ENCODE results near the gene ITGAX.

DNA sequence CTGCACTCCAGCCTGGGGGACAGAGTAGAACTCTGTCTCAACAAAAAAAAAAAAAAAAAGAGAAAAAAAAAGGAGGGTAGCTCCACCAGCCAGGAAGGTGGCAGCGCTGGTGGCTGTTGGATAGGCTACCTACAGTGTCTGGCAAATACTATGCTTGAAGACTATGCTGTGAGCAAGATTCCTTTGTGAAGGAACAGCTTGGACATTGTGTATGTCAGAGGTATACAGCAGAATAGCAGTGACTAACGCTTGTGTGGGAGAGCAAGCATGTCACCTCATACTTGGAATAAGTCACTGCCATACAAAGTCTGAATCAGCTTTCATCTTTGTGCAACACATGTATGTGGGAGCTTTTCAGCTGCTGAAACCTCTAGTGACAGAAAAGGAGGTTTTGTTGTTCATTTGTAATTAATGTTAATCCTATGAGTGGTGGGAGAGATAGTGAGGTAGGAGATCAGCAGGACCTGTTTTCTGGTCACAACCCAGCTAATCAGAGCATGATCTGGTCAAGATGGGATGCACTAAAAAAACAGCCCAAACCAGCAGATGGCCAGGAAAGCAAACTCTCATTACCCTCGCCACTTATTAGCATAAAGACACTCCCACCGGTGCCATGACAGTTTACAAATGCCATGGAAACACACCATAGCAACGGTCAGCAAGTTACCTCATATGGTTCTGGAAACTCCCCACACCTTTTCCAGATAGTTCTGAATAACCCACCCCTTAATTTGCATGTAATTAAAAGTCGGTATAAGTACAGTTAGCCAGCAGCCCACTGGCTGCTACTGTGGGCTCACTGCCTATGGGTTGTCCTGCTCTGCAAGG, 31.4 kb downstream of the ITGAX start:
- TF ChIP-seq, protein P1, sequence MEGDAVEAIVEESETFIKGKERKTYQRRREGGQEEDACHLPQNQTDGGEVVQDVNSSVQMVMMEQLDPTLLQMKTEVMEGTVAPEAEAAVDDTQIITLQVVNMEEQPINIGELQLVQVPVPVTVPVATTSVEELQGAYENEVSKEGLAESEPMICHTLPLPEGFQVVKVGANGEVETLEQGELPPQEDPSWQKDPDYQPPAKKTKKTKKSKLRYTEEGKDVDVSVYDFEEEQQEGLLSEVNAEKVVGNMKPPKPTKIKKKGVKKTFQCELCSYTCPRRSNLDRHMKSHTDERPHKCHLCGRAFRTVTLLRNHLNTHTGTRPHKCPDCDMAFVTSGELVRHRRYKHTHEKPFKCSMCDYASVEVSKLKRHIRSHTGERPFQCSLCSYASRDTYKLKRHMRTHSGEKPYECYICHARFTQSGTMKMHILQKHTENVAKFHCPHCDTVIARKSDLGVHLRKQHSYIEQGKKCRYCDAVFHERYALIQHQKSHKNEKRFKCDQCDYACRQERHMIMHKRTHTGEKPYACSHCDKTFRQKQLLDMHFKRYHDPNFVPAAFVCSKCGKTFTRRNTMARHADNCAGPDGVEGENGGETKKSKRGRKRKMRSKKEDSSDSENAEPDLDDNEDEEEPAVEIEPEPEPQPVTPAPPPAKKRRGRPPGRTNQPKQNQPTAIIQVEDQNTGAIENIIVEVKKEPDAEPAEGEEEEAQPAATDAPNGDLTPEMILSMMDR (IDR thresholded peaks at IDR 0.05 in 4 of 5, conservative IDR thresholded peaks at IDR 0.05 in 1 of 5), result no peak
- TF ChIP-seq POLR2A (IDR thresholded peaks at IDR 0.05), result no peak

All from gastrocnemius medialis (tissue), 4 donors.